Left lobe of liver (tissue), 2 donors: Measurements from ENCODE around the gene HEXIM2. TPM values are rescaled to one million over a fixed set of nuclear protein-coding genes. Genes with fewer than 3 reads are reported as not detected.
A peak's percentile ranks its signal among the peaks of the same experiment; 100 is the strongest.

ENCODE experiments used
- ATAC-seq: fragments of 200-7000 bp; cut with Tn5 transposase; one replicate; pipeline ENCODE4 v1.9.1; 2020; ENCODE audit warnings: mild to moderate bottlenecking, moderate library complexity
- DNase-seq: peaks from one replicate; pipeline ENCODE4 v3.0.0-alpha.2; 2020; ENCODE audit warnings: low spot score
- total RNA-seq: library from RNA; stranded (reverse); gene quantifications from one replicate; pipeline ENCODE4 v1.2.1, GENCODE V29; 2021
- donor health status: DM: no; HTN: no; CAD: no; lungs with moderate emphysema.
- donor health status: DM: no; HTN: yes; CAD: no.

The HEXIM2 gene
- total RNA-seq, 1 donor from 2014 or later = 14.2 TPM

DNA sequence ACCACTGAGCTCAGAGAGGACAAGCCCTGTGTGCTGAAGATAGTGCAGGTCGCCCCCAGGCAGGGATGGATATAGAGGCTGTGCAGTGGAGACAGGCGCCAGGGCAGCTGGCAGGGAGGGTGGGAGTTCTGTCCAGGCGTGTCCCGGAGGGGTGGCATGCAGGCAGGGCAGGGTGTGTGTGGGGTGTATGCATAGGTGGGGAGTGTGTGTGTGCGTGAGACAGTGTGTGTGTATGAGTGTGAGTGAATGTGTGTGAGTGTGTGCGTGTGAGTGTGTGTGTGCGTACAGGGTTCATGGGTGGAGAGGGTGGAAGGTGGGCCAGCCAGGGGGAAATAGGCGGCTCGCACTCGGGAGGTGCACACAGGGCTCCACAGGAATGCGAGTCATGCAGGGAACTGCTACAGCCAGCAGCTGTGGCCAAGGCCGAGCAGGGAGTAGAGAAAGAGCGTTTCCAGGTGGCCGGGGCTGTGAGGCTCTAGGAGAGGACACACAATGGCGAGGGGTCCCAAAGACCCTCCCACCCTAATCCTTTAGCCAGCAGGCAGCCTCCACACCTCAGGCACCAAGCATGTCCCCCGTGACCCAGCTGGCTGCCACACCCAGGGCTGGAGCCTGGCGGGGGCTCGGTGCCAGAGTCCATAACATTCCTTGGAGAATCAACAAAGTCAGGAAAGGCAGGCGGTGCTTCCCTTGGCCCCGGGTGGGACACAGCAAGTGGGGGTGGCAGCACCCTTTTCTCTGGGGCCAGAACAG lies 34.0 kb upstream of the HEXIM2 start:
- ATAC-seq (no peak), DNase-seq (no peak)

DNA sequence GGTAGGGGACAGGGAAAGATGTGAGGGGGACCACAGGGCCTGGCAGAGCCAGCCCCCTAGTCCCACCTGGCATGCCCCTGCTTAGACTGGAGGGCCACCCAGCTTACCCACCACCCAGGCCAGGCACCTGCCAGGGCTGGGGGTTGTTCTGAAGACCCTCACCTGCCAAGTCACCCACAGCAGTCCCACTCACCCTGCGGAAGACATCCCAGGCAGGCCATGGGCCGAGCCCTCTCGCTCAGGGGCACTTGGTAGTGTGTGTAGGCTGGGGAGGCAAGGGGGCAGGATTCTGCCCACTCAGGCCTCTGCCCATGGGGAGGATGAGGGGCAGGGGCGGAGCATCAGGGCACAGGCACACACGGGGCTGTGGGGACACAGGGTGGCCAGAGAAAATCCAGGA lies 33.3 kb upstream of the HEXIM2 start:
- ATAC-seq = no peak
- no peak for DNase-seq

DNA sequence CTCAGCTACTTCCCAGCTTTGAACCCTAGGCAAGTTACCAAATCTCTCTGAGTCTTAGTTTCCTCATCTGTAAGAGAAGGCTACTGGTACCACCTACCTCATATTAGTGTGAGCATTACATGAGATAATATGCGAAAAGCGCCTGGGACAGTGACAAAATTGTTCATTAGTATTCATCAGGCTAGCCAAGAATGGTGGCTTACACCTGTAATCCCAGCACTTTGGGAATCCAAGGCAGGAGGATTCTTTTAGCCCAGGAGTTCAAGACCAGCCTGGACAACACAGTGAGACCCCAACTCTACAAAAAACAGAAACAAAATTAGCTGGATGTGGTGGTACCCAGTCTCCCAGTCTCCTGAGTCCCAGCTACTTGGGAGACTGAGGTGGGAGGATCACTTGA lies 32.7 kb upstream of the HEXIM2 start:
- no peak for ATAC-seq
- no peak for DNase-seq

DNA sequence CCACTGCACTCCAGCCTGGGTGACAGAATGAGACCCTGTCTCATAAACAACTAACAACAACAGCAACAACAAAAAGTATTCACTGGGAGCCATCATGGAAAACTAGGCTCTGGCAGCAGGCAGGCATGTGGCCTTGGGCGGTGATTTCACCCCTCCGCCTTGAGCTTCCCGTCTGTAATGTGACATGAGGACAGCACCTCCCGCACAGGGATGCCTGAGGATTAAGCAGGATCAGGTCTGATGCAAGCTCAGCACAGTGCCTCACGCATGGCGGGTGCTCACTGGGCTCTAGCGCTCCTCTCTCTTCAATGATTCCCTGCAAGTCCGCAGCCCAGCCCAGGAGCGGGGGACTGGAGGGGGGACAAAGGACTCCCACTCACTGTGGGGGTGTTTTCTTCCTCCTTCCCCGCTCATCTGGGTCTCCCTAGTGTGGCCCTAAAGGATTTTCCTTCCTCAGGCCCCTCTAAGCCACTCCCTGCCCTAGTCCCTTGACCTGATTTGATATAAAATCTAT lies 32.2 kb upstream of the HEXIM2 start:
- ATAC-seq (no peak), DNase-seq (no peak)

DNA sequence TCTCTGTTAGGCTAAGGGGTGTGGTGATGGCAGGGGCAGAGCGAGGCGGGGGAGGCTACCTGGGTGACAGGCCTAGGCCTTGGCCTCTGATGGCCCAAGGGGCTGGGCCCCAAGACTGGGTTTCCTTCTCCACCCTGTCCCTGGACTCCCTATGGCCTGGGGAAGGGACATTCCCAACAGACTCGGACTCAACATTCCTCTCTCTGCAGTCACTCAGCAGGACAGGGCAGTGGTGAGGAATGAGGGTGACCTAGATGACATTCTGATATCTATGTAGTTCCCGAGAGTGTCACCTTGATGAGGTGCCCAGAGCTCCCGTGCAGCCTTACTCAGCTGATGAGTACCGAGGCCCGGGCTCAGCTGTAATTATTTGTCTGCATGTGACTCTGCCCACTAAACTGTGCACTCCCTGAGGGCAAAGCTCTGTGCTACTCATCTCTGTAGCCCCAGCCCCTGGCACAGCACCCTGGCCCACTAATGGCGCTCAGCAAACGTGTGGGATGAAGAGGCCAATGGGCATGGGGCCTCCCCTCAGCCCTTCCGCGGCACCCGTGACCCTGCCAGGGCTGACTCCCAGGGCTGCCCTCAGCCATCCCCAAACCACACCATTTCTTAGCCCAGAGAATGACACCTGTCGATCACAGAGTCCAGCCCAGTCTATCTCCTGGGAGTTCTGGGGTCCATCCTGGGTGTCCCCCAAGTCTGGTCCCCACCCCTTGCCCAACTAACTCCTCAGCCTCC lies 31.6 kb upstream of the HEXIM2 start:
- ATAC-seq = no peak
- no peak for DNase-seq

DNA sequence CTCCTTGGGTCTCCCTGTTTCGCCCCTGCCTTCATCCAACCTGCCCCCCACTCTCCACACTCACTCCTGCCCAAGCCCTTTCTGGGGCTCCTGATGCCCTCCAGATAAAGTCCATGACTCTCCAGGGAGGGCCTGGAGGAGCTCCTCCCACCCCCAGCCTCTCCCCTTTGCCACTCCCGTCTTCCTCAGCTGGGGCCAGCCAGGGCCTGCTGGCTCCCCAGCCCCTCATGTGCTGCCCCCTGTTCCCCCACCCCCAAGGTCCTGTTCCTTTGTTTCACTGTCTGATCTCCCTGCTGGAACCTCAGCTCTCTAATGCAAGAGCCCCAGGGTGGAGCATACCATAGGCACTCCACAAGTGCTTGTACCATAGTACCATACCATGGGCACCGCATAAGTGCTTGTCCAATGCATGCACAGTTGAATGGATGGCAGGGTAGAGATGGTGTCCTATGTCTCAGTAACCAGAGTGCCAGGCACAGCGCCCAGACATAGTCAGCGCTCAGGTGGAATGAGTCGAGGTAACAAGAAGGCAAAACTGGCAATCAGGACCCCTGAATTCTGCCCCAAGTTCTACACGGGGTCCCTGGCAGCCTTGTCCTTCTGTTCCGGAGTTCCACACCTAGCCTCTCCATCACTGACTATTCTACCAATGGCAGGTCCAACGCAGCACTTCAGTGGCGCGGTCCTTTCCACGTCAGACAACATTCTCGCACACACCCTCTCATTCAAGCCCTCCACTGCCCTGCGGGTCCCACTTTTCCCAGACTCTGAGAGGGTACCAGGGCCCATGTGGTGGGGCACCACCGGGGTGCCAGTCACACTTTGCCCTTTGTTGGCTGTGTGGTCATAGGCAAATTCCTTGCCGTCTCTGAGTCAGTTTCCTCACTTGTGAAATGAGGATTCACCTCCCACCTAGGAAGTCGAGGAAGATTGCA lies 30.7 kb upstream of the HEXIM2 start:
- no peak for DNase-seq
- ATAC-seq = no peak

DNA sequence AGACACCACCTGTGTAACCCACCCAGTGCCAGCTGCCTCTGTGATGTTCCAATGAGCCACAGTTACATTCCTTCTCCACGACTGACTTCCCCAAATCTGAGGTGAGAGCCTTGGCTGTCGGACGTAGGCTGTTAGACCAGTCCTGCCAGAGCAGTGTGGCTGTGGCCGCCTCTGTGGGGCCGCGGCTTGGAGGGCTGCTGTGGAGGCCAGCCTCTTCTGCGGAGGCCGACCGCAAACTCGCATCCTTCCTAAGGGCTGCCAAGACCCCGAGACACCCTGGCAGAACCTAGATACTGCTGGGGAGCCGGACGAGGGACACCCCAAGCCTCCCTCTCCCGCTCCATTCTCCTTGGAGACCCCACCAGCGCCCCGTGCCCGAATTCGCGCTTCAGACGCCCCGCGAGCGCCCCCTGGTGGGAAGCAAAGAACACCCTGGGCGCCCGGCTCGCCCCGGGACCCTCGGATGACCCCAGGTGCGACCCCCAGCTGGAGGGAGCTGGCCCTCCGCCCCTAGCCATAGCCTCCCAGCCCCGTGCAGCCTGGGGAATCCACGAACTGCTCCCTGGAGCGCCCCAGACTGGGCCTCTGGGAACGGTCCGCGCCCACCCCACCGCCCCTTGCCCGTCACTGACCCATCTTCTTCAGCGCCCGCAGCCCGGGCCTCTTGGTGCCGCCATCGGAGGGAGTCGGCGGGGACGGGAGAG lies 29.9 kb upstream of the HEXIM2 start:
- no peak for ATAC-seq

DNA sequence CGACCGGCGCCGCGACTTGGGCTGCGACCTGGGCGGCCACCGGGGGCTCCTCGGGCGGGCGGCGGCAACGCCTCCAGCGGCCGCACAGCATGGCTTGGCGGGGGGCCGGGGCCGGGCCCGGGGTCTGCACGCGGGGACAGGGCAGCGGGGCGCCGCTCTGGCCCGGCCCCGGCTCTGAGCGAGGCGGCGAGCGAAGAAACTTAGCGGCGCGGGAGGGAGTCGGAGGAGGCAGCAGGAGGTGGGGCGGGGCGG lies 29.4 kb upstream of the HEXIM2 start, which contains the start of gene PLCD3:
TSS of gene PLCD3 (minus strand) at position 196 of the 252 bp plus-strand sequence. CDS start at position 91, 105 bp downstream.
- ATAC-seq (no peak), DNase-seq (no peak)

More for the DNA sequence above, 29.9 kb upstream of the HEXIM2 start:
- peak; percentile 66 for DNase-seq

DNA sequence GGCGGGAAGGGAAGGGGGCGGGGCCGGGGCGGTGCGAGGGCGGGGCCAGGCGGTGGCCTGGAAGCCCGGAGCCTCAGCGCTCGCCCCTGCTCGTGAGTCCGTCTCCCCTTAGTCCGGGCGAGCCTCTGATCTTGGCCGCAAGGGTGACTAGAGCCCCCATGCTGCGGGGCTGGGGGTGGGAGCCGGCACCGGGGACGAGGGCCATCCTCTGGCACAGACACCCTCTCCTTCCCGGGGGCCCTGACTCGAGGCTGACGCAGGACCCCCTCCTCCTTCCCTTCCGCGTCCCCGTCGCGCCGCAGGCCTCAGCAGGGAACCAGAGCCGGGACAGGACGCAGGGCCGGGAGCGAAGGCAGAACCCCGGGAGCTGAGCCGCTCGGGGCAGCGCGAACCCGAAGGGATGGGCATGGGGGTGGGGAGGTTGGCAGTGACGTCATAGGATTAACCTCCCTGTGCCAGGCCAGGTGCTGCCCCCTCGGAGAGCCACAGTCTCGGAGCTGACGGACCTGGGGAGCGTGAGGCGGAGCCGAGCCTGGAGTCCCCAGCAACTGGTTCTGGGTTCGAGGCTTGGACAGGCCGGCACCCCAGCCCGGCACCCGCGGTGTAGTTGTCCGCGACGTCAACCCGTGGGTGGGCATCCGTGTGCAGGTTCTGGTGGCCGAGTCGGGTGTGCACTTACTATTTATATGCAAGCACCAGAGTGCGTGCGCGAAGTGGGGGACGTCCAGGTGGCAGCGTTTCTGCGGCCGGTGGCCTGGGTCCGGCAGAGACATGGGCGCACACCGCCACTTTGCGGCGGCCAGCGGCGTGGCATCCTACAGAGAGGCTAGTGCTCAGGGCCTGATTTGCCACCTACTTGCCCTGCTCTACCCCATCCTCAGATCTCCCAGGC lies 28.9 kb upstream of the HEXIM2 start:
- peak; percentile 84 for DNase-seq
- ATAC-seq = peak; percentile 71

DNA sequence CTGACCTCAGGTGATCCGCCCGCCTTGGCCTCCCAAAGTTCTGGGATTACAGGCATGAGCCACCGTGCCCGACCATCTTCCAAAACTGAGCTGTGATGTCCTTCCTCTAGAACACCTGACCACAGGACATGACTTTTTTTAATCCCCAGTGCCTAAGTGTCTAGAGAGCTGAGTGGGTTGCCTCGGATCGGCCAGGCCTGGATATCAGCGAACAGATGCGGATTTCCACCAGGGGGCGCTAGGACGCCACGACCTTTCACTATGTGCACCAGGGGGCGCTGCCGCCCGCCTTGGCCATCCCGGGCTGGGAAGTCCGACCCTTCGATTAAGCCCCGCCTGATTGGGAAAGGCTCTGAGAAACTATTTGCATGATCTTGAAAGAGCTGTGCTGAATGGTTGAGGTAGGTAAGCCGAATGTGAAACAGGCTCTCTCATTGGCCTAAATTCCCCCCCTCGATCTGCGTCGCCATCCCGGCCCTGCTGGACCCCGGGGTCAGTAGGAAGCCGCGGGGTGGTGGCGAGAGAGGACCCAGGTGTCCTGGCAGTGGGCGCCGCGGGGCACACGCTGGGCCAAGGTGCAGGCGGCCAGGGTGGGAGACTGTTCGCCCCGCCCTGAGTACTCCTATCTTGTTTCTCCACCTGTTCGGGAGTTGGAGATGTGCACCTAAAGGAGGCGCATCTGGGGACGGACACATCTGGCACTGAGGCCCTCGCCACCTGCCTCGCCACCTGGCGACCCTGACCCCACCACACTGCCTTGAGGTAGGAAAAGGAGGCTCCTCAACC lies 26.3 kb upstream of the HEXIM2 start, which contains the start of gene ACBD4:
TSS of gene ACBD4 (plus strand) at position 496 of the 786 bp plus-strand sequence. CDS start 458 bp downstream, outside the sequence.
- ATAC-seq (peak; percentile 71), DNase-seq (peak; percentile 98)

DNA sequence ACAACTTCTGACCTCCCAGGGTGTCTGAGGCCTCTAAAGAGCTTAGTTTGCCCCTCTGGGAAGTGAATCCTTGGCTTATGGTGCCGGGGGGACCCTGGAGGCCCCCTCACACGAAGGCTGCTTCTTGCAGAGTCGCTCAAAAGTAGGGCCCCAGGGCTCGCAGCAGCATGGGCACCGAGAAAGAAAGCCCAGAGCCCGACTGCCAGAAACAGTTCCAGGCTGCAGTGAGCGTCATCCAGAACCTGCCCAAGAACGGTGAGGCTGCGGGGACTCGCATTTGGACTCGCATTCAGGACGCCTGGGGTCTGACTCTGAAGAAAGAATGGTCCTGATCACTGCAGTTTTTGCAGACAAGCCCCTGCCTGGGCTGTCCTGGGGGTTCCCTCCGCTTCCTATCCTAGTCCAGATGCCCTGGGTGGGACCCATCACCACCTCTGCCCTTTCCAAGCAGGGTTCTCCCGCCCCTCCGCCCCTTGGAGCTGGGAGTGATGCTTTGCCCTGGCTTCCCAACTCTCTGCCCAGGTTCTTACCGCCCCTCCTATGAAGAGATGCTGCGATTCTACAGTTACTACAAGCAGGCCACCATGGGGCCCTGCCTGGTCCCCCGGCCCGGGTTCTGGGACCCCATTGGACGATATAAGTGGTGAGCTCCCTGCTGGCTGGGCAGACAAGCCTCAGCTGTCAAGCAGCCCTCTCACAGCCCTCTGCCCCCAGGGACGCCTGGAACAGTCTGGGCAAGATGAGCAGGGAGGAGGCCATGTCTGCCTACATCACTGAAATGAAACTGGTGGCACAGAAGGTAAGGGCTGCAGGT lies 25.5 kb upstream of the HEXIM2 start:
- ATAC-seq (no peak), DNase-seq (no peak)

DNA sequence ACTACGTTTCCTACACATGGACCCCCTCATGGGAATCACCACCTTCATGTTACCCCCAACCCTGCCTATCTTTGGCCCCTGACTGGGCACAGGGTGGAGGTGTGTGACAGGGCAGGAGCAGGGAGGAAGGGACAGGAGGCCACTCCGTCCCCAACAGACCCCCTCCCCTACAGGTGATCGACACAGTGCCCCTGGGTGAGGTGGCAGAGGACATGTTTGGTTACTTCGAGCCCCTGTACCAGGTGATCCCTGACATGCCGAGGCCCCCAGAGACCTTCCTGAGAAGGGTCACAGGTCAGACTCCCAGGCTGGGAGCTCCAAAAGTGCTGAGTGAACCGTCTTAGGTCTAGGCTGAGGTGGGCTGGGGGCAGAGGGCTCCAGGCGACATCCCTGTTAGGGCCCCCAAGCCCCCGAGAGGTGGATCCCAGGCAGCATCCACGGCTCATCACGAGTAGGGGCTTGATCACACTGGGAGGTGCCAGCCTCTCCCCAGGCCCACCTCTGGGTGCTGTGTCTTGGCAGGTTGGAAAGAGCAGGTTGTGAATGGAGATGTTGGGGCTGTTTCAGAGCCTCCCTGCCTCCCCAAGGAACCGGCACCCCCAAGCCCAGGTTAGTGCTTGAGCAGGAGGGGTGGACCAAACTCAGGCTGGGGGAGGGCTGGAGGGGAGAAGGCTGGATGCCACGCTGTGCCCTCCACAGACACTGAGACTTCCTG lies 24.7 kb upstream of the HEXIM2 start:
- ATAC-seq (no peak), DNase-seq (peak; percentile 48)

DNA sequence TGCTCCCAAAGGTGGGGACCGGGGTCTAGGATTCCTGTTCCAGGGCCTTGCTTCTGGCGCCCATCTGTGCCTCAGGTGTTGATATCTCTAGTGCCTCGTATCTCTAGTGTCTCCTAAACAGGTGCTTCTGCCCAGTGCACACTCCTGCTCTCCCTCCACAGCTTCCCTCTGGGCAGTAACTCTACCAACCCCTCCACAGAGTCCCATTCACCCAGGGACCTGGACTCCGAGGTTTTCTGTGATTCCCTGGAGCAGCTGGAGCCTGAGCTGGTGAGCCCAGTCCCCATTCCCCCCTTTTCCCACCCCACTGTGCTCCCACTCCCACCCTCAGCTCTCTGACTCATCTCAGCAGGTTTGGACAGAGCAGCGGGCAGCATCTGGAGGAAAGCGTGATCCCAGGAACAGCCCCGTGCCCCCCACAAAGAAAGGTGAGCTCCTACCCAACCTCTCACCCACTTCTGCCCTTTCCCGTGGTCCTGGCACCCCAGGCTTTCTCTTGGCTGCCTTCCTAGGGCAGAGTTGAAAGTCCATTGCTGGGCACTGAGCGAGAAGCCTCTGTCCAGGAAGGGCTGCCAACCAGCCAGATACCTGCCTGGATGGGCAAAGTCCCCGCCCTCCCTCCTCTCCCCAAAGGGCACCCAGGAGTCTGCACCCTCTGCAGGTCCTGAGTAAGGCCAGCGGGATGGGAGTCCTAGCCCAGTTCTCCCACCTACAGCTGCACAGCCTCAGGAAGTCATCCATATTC lies 23.9 kb upstream of the HEXIM2 start:
- DNase-seq (peak; percentile 97), ATAC-seq (peak; percentile 70)

DNA sequence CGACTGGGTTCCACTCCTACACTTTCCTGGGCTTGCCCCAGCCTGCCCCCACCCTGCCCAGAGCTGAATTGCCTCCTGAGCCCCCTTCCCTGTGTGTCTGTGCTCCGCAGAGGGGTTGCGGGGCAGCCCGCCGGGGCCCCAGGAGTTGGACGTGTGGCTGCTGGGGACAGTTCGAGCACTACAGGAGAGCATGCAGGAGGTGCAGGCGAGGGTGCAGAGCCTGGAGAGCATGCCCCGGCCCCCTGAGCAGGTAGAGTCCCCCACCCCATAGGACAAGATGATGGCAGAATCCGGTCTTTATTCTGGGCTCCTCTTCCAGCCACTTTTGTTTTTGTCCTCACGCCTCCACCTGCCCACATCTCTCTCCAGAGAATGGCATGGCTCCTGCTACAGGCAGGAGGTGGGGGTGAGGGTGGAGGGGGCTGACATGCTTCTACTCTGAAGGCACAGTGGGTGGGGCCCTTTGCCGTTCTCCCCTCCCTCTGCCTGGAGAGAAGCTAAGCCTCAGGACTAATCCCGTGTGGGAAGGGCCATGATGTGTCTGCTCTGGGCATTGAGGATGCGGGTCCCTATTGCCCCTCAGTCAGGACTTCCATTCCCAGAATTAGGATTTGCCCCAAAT lies 22.7 kb upstream of the HEXIM2 start:
- no peak for DNase-seq
- ATAC-seq = no peak

DNA sequence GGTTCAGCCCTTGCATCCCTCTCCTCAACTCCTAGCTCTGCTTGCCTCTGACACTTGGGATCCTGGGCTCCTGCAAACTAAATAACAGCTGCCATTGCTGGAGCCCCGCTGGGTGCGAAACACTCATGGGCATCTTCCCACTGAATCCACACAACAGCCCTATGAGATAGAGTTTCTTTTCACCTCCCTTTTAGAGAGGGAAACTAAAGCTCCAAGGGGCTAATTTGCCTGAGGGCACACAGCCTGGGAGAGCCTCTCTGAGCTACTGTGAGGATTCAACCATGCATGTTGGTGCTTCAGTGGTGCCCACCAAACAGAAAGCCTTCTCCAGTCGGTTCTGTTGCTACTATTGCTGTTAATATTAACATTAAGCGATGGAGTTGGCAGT lies 22.1 kb upstream of the HEXIM2 start:
- ATAC-seq = no peak
- no peak for DNase-seq

DNA sequence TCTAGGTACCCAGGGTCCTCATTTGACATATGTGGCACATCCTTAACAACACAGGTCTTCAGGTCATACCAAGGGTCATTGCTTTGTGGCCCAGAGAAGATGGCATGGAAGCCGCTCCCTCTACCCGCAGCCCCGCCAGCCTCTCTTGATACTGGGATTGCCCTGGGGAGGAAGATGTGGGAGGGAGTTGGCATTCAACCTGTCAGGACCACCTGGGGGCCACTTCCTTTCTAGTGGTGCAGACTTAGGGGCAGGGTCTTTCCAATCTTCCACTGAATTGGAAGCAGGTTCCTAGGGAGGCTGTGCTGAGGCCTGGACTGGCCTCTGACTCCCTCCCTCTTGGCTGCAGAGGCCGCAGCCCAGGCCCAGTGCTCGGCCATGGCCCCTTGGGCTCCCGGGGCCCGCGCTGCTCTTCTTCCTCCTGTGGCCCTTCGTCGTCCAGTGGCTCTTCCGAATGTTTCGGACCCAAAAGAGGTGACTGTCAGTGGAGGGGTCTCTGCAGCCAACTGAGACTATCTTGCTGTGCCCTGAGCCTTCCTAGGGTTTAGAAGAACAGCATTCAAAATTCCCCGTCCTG lies 18.5 kb upstream of the HEXIM2 start:
- no peak for DNase-seq
- ATAC-seq = no peak
